Measurements from ENCODE around the gene TSPEAR.

GRCh38 chr21:44694776-44695175 lies 16.6 kb downstream of the TSPEAR start:
- TF ChIP-seq CTCF (IDR thresholded peaks at IDR 0.05) (no peak), POLR2A (IDR thresholded peaks at IDR 0.05) (no peak), POLR2AphosphoS5 (IDR thresholded peaks at IDR 0.05) (no peak), EP300 (IDR thresholded peaks at IDR 0.05) (no peak)
